K562 (cell line): ENCODE data around the gene OR2V2. TPM values are rescaled to one million over a fixed set of nuclear protein-coding genes. Genes with fewer than 3 reads are reported as not detected.

Experiments
- ATAC-seq: fragments of 200-7000 bp; cut with Tn5 transposase; 3 replicates; pipeline ENCODE4 v1.9.1; 2020; ENCODE audit warnings: moderate library complexity
- BruUV-seq: library from RNA; stranded (reverse); fragments of 400-500 nt; replicated peaks from 2 replicates; lab custom pipeline; 2021; lab: Mats Ljungman, UMichigan
- CTCF ChIA-PET: fragments of 300-600 bp; formaldehyde crosslinking; extraction: SDS; loops from one replicate; lab custom pipeline; 2021; ENCODE audit warnings: low intra/inter-chr PET ratio; lab: Yijun Ruan, JAX
- POLR2A ChIA-PET: fragments of 300-600, 350-650 bp; sonication (Branson Sonifier 250); formaldehyde crosslinking; extraction: SDS; loops from one replicate; lab custom pipeline; 2021; ENCODE audit warnings: antibody characterized with exemption, inconsistent platforms; lab: Yijun Ruan, JAX
- DNase-seq, 4 experiments: peaks; one replicate each; pipeline versions ENCODE4 v3.0.0 to v3.0.0-alpha.2; 2011 to 2018; ENCODE audit warnings: low spot score in 3 of 4, mixed read lengths in 3 of 4; ENCODE audit errors: extremely low read depth in 1 of 4
- FAIRE-seq: peaks from 2 replicates; lab custom pipeline; 2011; peaks lifted over from hg19 to GRCh38; lab: Jason Lieb, UNC
- H2AFZ ChIP-seq: 2 replicates; pipeline ENCODE4 v1.6.0; 2011; ENCODE audit warnings: low read depth, low read length, control low read depth, inconsistent platforms
- H3K27ac ChIP-seq: fragments of 200-600 bp; 3 replicates; pipeline ENCODE4 v1.8.0; 2011; ENCODE audit warnings: low read depth, mild to moderate bottlenecking, control low read depth, inconsistent platforms, low read length, moderate library complexity, mixed read lengths; ENCODE audit errors: extremely low read depth
- H3K27me3 ChIP-seq, 2 experiments: fragments of 300-600 bp in 1 of 2; 2 replicates in 1 of 2; 3 replicates in 1 of 2; pipeline versions ENCODE4 v1.6.0 to v1.8.0; 2011; ENCODE audit warnings: inconsistent platforms in 2 of 2, low read length in 2 of 2, mild to moderate bottlenecking in 1 of 2, mixed read lengths in 1 of 2, moderate library complexity in 1 of 2; ENCODE audit not compliant: control insufficient read depth in 2 of 2, insufficient read depth in 2 of 2
- H3K36me3 ChIP-seq: fragments of 300-600 bp; 3 replicates; pipeline ENCODE4 v1.8.0; 2011; ENCODE audit warnings: mild to moderate bottlenecking, low read length, inconsistent platforms; ENCODE audit not compliant: control insufficient read depth, insufficient read depth
- H3K4me1 ChIP-seq, 2 experiments: fragments of 200-600 bp in 1 of 2; replicated peaks in 1 of 2; 2 replicates in 1 of 2; 3 replicates in 1 of 2; pipeline versions ENCODE4 v1.5.1 to v1.8.0; 2011; ENCODE audit warnings: inconsistent platforms in 2 of 2, low read length in 2 of 2, mild to moderate bottlenecking in 1 of 2, mixed read lengths in 1 of 2, moderate library complexity in 1 of 2; ENCODE audit not compliant: control insufficient read depth in 2 of 2, insufficient read depth in 2 of 2
- H3K4me2 ChIP-seq: 2 replicates; pipeline ENCODE4 v1.6.1; 2011; ENCODE audit warnings: low read length, control low read depth, inconsistent platforms, mixed read lengths; ENCODE audit not compliant: insufficient read depth
- H3K4me3 ChIP-seq: fragments of 200-600 bp; sonication (generic), shearing (Covaris generic); 2 replicates; pipeline ENCODE4 v1.5.1; 2016; ENCODE audit warnings: control low read depth, inconsistent platforms
- H3K79me2 ChIP-seq: fragments of 200-600 bp; 3 replicates; pipeline ENCODE4 v1.8.0; 2011; ENCODE audit warnings: low read length, inconsistent platforms; ENCODE audit not compliant: control insufficient read depth, insufficient read depth
- H3K9ac ChIP-seq, 2 experiments: 2 replicates each; pipeline versions ENCODE4 v1.6.0 to v1.6.1; 2011; ENCODE audit warnings: low read depth in 2 of 2, low read length in 2 of 2, control low read depth in 1 of 2, inconsistent platforms in 1 of 2, mild to moderate bottlenecking in 1 of 2, mixed read lengths in 1 of 2; ENCODE audit not compliant: insufficient read depth in 1 of 2
- H3K9me1 ChIP-seq: one replicate; pipeline ENCODE4 v1.6.0; 2011; ENCODE audit warnings: inconsistent platforms, mild to moderate bottlenecking, low read length, moderate library complexity; ENCODE audit not compliant: control insufficient read depth, insufficient read depth
- H3K9me3 ChIP-seq: replicated peaks from 2 replicates; pipeline ENCODE4 v1.5.1; 2011; ENCODE audit warnings: low read depth, low read length, inconsistent platforms; ENCODE audit not compliant: control insufficient read depth, insufficient read depth
- H4K20me1 ChIP-seq: replicated peaks from 2 replicates; pipeline ENCODE4 v1.6.1; 2011; ENCODE audit warnings: low read length, inconsistent platforms, mixed read lengths; ENCODE audit not compliant: control insufficient read depth, insufficient read depth
- BACH1 ChIP-seq: fragments of 200-800 bp; sonication (Bioruptor generic); IDR thresholded peaks from 2 replicates; pipeline ENCODE4 v1.6.1; 2016; ENCODE audit warnings: missing genetic modification characterization, missing compliant biosample characterization
- BCOR ChIP-seq: fragments of 450-650 bp; IDR thresholded peaks from 2 replicates; pipeline ENCODE4 v1.6.1; 2016
- BHLHE40 ChIP-seq: IDR thresholded peaks from 2 replicates; pipeline ENCODE4 v1.6.1; 2011; ENCODE audit warnings: low read length, improper control_type of control experiment
- ELF2 ChIP-seq: fragments of 250-450 bp; sonication (Bioruptor Pico); IDR thresholded peaks from 2 replicates; pipeline ENCODE4 v1.5.0; 2021; ENCODE audit warnings: mild to moderate bottlenecking
- HDAC8 ChIP-seq: fragments of 450-650 bp; IDR thresholded peaks from 2 replicates; pipeline ENCODE4 v1.6.1; 2016; ENCODE audit warnings: mild to moderate bottlenecking, missing genetic modification characterization, moderate library complexity, missing compliant biosample characterization
- HNRNPK ChIP-seq: fragments of 200-400 bp; formaldehyde crosslinking; IDR thresholded peaks from one replicate; pipeline ENCODE4 v1.6.1; 2018; ENCODE audit warnings: mild to moderate bottlenecking, low read depth, low read length; ENCODE audit not compliant: poor library complexity, severe bottlenecking
- MCM5 ChIP-seq: fragments of 450-650 bp; IDR thresholded peaks from 2 replicates; pipeline ENCODE4 v1.6.1; 2016; ENCODE audit warnings: low read depth
- MCM7 ChIP-seq, 2 experiments: fragments of 450-650 bp; IDR thresholded peaks; 2 replicates each; pipeline ENCODE4 v1.6.1; 2016 to 2018
- MEF2D ChIP-seq: conservative IDR thresholded peaks from 2 replicates; pipeline ENCODE4 v1.6.1; 2016; ENCODE audit warnings: low read depth, missing genetic modification characterization, missing compliant biosample characterization
- MIER1 ChIP-seq: fragments of 450-650 bp; IDR thresholded peaks from 2 replicates; pipeline ENCODE4 v1.6.1; 2016; ENCODE audit warnings: antibody characterized with exemption, mild to moderate bottlenecking, low read depth
- MLX ChIP-seq, 2 experiments: fragments of 450-650 bp in 1 of 2; sonication (generic) in 1 of 2; formaldehyde crosslinking; conservative IDR thresholded peaks; 2 replicates each; pipeline versions ENCODE4 v1.4.0 to v1.8.1; 2020 to 2022; ENCODE audit warnings: mild to moderate bottlenecking in 1 of 2, missing genetic modification reagents in 1 of 2
- NRF1 ChIP-seq, 2 experiments: fragments of 450-650 bp; IDR thresholded peaks in 1 of 2; conservative IDR thresholded peaks in 1 of 2; 2 replicates each; pipeline ENCODE4 v1.6.1; 2014; ENCODE audit warnings: mild to moderate bottlenecking in 2 of 2
- PREB ChIP-seq: sonication (generic); formaldehyde crosslinking; IDR thresholded peaks from 2 replicates; pipeline ENCODE4 v1.8.1; 2023; ENCODE audit warnings: mild to moderate bottlenecking, missing genetic modification reagents
- RBBP5 ChIP-seq: fragments of 200-600 bp; sonication (generic); IDR thresholded peaks from 2 replicates; pipeline ENCODE4 v1.6.1; 2012; ENCODE audit warnings: borderline replicate concordance, mild to moderate bottlenecking, low read length, control low read depth, inconsistent platforms; ENCODE audit not compliant: insufficient read depth, poor library complexity, severe bottlenecking
- YBX1 ChIP-seq: fragments of 450-650 bp; IDR thresholded peaks from 2 replicates; pipeline ENCODE4 v1.7.1; 2016; ENCODE audit warnings: mild to moderate bottlenecking
- ZC3H11A ChIP-seq: IDR thresholded peaks from 2 replicates; pipeline ENCODE4 v1.6.1; 2012; ENCODE audit warnings: low read depth, low read length, improper control_type of control experiment
- ZNF165 ChIP-seq: fragments of 250-450 bp; sonication (Bioruptor Pico); IDR thresholded peaks from 2 replicates; pipeline ENCODE4 v1.4.0; 2020; ENCODE audit warnings: borderline replicate concordance
- ZNF217 ChIP-seq: sonication (generic); formaldehyde crosslinking; IDR thresholded peaks from 2 replicates; pipeline ENCODE4 v1.8.0; 2022; ENCODE audit warnings: mild to moderate bottlenecking, missing genetic modification reagents
- ZNF253 ChIP-seq: fragments of 250-450 bp; sonication (Bioruptor Pico); conservative IDR thresholded peaks from 2 replicates; pipeline ENCODE4 v1.6.1; 2021; ENCODE audit warnings: mild to moderate bottlenecking
- ZNF444 ChIP-seq: fragments of 250-450 bp; sonication (Bioruptor Pico); IDR thresholded peaks from 2 replicates; pipeline ENCODE4 v1.4.0; 2020; ENCODE audit warnings: mild to moderate bottlenecking, moderate library complexity
- WGBS: fragments of 100-300 bp; shearing (Covaris generic); methylation state at CpG from one replicate; pipeline ENCODE4 v1.1.6; 2016; ENCODE audit warnings: low coverage, mixed read lengths; ENCODE audit not compliant: insufficient coverage; ENCODE audit errors: missing lambda C conversion rate; 5-methylcytosine and 5-hydroxymethylcytosine counted together
- in situ Hi-C: fragments of 300-500 bp; cut with MboI; formaldehyde crosslinking; loops from 4 replicates; pipeline ENCODE4 v1.15.0; 2018; ENCODE audit warnings: inconsistent platforms, mixed read lengths
- intact Hi-C: fragments of 100-400 bp; cut with micrococcal nuclease; formaldehyde crosslinking; loops from 2 replicates; pipeline ENCODE4 v1.14.2; 2022
- polyA plus RNA-seq, 8 experiments: library from polyadenylated mRNA; depleted of rRNA in 4 of 8; stranded (reverse) in 5 of 8; unstranded in 3 of 8; fragments of >200 nt; fragmentation: Nextera tagmentation in 2 of 8; fragmentation: Illumina TruSeq in 1 of 8; extraction: Ambion mirVana in 2 of 8; extraction: Trizol in 1 of 8; gene quantifications; 2 replicates each; pipeline versions ENCODE4 v1.2.1 to v1.2.3, GENCODE V29; 2011 to 2014; ENCODE audit warnings: inconsistent platforms in 1 of 8, missing spikeins in 1 of 8
- total RNA-seq, 7 experiments: library from RNA; depleted of rRNA in 6 of 7; stranded (reverse); fragments of >200 nt in 6 of 7; fragmentation: Illumina TruSeq in 2 of 7; extraction: Trizol in 2 of 7; gene quantifications; 2 replicates each; pipeline versions ENCODE4 v1.2.1 to v1.2.3, GENCODE V29; 2011 to 2021; ENCODE audit warnings: low replicate concordance in 1 of 7
- TF ChIP-seq, protein P1 (sequence below): IDR thresholded peaks from 3 replicates; pipeline ENCODE4 v1.6.1; 2011; ENCODE audit warnings: borderline replicate concordance, mild to moderate bottlenecking; ENCODE audit not compliant: insufficient read length, insufficient read depth

OR2V2 gene
- total and polyA plus RNA-seq, 9 of the 15 experiments (the other 6 are each of a cell fraction or from before 2014, with no cell fraction given), result 0.01 TPM; not detected in 8

- 3% methylated on average over 39 of the region's 62 CpGs for WGBS
- Histone ChIP-seq H3K9ac (peak overlapping the region in 1 of 2 experiments; percentile 90; a peak in 2 of 4 replicates), H3K9me3 (no peaks in the 10 kb centered on the region), H3K9me1 (no peaks in the 10 kb centered on the region), H4K20me1 (no peaks in the 10 kb centered on the region; the same call in 1 of the 2 replicates), H3K27ac (peak overlapping the region; percentile 65; the same call in 1 of the 3 replicates), H3K27me3 (no peaks in the 10 kb centered on the region), H3K4me3 (peak overlapping the region; percentile 39), H2AFZ (peak overlapping the region; percentile 80), H3K4me2 (peak overlapping the region; percentile 72), H3K79me2 (no peaks in the 10 kb centered on the region), H3K4me1 (peaks cover 6 to 32% of the 10 kb centered on the region in 2 experiments), H3K36me3 (no peaks in the 10 kb centered on the region)
- no TSS peak for BruUV-seq
- POLR2A ChIA-PET, result interaction anchor here (0.7 to 1.1 kb wide), 9 partner anchors 12 to 498 kb away, joined by 3 read pairs; no protein-coding TSS in a partner anchor
- in situ Hi-C loops, result no loop called here
- CTCF ChIA-PET, result no interaction called here
- ATAC-seq (no peak), DNase-seq (peak in 3 of 4 experiments; percentile 34 to 68 (median 37)), FAIRE-seq (no peak)
- intact Hi-C loops, result loop anchor here (10.0 kb wide), 1 partner anchor 65 kb away; no protein-coding TSS in a partner anchor
- no peak for TF ChIP-seq ZNF165 (CRISPR knock-in tag)
- no peak for TF ChIP-seq ELF2 (CRISPR knock-in tag)
- TF ChIP-seq BACH1 (tag), result no peak
- peak; percentile 61 to 70 for TF ChIP-seq NRF1 (conservative IDR thresholded peaks at IDR 0.05 in 1 of 2, IDR thresholded peaks at IDR 0.05 in 1 of 2)
- TF ChIP-seq PREB, result no peak
- no peak for TF ChIP-seq MIER1
- 0 out of 2 replicates have a peak, but pooled peaks have one; percentile 23 for TF ChIP-seq HDAC8 (tag)
- no peak for TF ChIP-seq ZNF444
- TF ChIP-seq MLX (CRISPR knock-in tag; conservative IDR thresholded peaks at IDR 0.05), result no peak
- TF ChIP-seq YBX1, result no peak
- TF ChIP-seq BCOR, result peak; percentile 44; the same call in 1 of the 2 replicates
- TF ChIP-seq, protein P1, sequence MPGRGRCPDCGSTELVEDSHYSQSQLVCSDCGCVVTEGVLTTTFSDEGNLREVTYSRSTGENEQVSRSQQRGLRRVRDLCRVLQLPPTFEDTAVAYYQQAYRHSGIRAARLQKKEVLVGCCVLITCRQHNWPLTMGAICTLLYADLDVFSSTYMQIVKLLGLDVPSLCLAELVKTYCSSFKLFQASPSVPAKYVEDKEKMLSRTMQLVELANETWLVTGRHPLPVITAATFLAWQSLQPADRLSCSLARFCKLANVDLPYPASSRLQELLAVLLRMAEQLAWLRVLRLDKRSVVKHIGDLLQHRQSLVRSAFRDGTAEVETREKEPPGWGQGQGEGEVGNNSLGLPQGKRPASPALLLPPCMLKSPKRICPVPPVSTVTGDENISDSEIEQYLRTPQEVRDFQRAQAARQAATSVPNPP, result no peak
- TF ChIP-seq ZNF217 (CRISPR knock-in tag), result no peak
- no peak for TF ChIP-seq ZC3H11A
- peak; percentile 99 for TF ChIP-seq HNRNPK
- TF ChIP-seq RBBP5, result peak; percentile 30
- TF ChIP-seq BHLHE40, result no peak
- TF ChIP-seq MCM7 (IDR thresholded peaks at IDR 0.05), result no peak
- no peak for TF ChIP-seq MEF2D (tag)
- no peak for TF ChIP-seq MCM5
- no peak for TF ChIP-seq ZNF253
These were observed 47.1 kb upstream of the OR2V2 start for GRCh38 chr5:181100121-181100875.
